GM21723 (cell line): ENCODE data around the gene MICA.
"Not testable (repeated sequence)": the region's sequence is repeated elsewhere in the genome, so short reads cannot be mapped to it uniquely, and the experiment has no call there.

ENCODE experiments used
- ATAC-seq: cut with Tn5 transposase; IDR thresholded peaks from one replicate; pipeline ENCODE4 v1.9.1; 2021; ENCODE audit warnings: mild to moderate bottlenecking, moderate library complexity; ENCODE audit not compliant: unreplicated experiment

MICA gene

GRCh38 chr6:31452859-31453258, 49.5 kb downstream of the MICA start:
- ATAC-seq: no peak

GRCh38 chr6:31453259-31453658, 49.9 kb downstream of the MICA start:
- ATAC-seq: no peak

GRCh38 chr6:31459864-31460263, 56.5 kb downstream of the MICA start:
- ATAC-seq: not testable (repeated sequence)

- no peak for ATAC-seq
Measured at GRCh38 chr6:31460361-31461025, 57.1 kb downstream of the MICA start.

- no peak for ATAC-seq
Measured at GRCh38 chr6:31462026-31462963, 58.9 kb downstream of the MICA start.

GRCh38 chr6:31462964-31463870, 59.8 kb downstream of the MICA start:
- peak; percentile 84 for ATAC-seq

GRCh38 chr6:31464252-31465184, 61.1 kb downstream of the MICA start:
- no peak for ATAC-seq
